ENCODE results near the gene ELL. TPM values are rescaled to one million over a fixed set of nuclear protein-coding genes. Genes with fewer than 3 reads are reported as not detected.

The ELL gene
- total and polyA plus RNA-seq, 2 experiments from 2014 or later = 16.4 to 24.2 TPM

DNA sequence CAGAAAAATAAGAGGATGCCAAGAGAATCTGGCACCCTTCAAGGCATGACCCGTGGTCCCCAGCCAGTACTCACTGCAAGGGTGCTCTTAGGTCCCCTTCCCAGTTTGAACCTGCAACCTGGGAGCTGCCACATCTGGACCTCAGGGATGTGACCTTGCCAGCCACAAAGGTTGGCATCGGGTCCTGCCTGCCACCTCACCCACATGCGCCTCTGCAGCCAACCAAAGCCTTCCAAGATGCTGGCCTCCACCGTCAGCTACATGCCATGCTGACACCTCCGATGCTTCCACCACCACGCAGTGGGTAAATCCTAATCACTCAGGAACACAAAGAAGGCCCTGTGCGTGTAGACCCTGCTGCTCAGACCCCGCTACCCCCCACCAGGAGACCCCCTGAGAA lies 35.1 kb downstream of the ELL start:
- Histone ChIP-seq H3K79me2 (ENCODE audit: insufficient read depth) (peaks cover 100% of the 10 kb centered on the region), H2AFZ (no peak overlapping the region), H3K36me3 (ENCODE audit: low read depth) (no peaks in the 10 kb centered on the region), H3K9ac (peak overlapping the region; percentile 76), H3K4me2 (ENCODE audit: unreplicated experiment) (no peak overlapping the region), H3K4me1 (ENCODE audit: insufficient read depth) (peaks cover 28% of the 10 kb centered on the region), H3K4me3 (no peak overlapping the region), H3K27ac (peak overlapping the region; percentile 77; the same call in 1 of the 2 replicates), H3F3A (ENCODE audit: insufficient read depth) (no peaks in the 10 kb centered on the region; the same call in 1 of the 2 replicates), H3K9me3 (ENCODE audit: low read depth) (no peaks in the 10 kb centered on the region), H3K27me3 (replicated peaks; ENCODE audit: insufficient read depth) (no peaks in the 10 kb centered on the region), H4K20me1 (ENCODE audit: insufficient read depth) (no peaks in the 10 kb centered on the region), H3K9me2 (ENCODE audit: insufficient read depth) (no peaks in the 10 kb centered on the region)
- WGBS, 2 experiments (ENCODE audit: low coverage in 1 of 2, low lambda C conversion rate in 2 of 2, missing lambda C conversion rate in 2 of 2) = 69 to 79% methylated on average over 8 of the region's 8 CpGs
- in situ Hi-C loops (cut with MboI) = no loop called here
- no peak for DNase-seq
- TF ChIP-seq EZH2 (IDR thresholded peaks at IDR 0.05; ENCODE audit: insufficient read depth, poor library complexity, severe bottlenecking) (no peak), EZH2phosphoT487 (IDR thresholded peaks at IDR 0.05; ENCODE audit: insufficient read depth, low read depth) (no peak)

DNA sequence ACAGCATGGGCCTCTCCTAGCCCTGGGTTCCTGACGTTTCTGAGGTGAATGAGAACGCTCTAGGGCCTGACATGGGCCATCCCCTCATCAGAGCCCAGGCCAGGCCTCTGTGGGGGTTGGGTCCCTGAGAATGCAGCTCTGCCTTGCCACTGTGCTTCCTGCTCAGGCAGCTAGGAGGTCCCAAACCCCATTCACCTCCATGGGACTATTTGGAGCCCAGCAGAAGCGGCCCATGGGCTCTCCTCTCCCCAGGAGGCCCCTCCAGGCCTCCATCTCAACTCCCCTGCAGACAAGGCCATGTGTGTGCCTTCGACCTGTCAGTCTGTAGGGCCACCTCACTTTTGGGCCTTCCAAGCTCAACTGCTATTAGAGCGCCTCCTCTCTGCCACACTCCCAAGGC lies 36.9 kb downstream of the ELL start:
- no peak for DNase-seq
- WGBS, 2 experiments (ENCODE audit: low coverage in 1 of 2, low lambda C conversion rate in 2 of 2, missing lambda C conversion rate in 2 of 2) = 88 to 96% methylated on average over 5 of the region's 5 CpGs
- in situ Hi-C loops (cut with MboI) = no loop called here

DNA sequence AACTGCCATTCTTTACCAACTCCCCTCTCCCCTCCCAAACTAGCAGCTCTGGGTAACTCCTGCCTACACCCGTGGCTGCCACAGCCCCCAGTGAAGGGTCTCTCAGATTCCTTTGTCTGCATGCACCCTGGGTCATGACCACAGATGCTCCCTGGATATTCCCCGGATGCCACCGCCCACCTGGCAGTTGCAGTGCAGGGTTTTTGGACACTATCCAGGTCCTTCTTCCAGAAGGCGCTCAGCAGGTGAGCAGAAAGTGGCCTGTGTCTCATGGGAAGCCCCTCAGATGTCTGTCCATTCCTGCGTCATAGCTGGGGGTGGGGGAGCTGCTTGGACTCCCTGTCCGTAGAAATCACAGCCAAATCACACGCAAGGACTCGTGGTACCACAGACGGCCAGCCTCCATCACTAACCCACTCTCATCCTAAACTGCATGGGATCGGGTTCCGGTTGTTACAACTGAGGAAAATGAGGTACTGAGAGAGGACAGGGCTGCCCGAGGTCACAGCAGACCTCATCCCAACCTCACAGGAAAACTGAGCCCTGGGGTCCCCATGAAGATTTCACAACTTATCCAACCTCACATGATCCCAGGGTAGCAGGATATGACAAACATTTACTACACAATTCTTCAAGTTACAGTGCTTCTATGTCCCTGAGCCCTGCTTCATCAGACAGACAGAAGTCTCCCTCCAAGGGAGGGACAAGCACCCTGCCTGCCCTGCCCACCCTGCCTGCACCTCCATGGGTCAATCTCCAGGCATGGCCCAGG lies 38.6 kb downstream of the ELL start:
- no peak overlapping the region for H3K27ac ChIP-seq
- 65 to 72% methylated on average over 12 of the region's 12 CpGs for WGBS, 2 experiments (ENCODE audit: low coverage in 1 of 2, low lambda C conversion rate in 2 of 2, missing lambda C conversion rate in 2 of 2)

More for the DNA sequence above, 36.9 kb downstream of the ELL start:
- no peak overlapping the region for H3K27ac ChIP-seq
- TF ChIP-seq EZH2phosphoT487 (IDR thresholded peaks at IDR 0.05; ENCODE audit: insufficient read depth, low read depth) (no peak), EZH2 (IDR thresholded peaks at IDR 0.05; ENCODE audit: insufficient read depth, poor library complexity, severe bottlenecking) (no peak)
- H3K9ac ChIP-seq = no peak overlapping the region
- peaks cover 11% of the 10 kb centered on the region for H3F3A ChIP-seq (ENCODE audit: insufficient read depth)
- no peaks in the 10 kb centered on the region for H3K27me3 ChIP-seq (replicated peaks; ENCODE audit: insufficient read depth)
- H3K4me3 ChIP-seq = no peak overlapping the region
- H4K20me1 ChIP-seq (ENCODE audit: insufficient read depth) = 0 out of 2 replicates have a peak, but pooled peaks cover 4% of the 10 kb centered on the region
- no peaks in the 10 kb centered on the region for H3K9me3 ChIP-seq (ENCODE audit: low read depth)
- peaks cover 100% of the 10 kb centered on the region for H3K79me2 ChIP-seq (ENCODE audit: insufficient read depth)
- no peaks in the 10 kb centered on the region for H3K36me3 ChIP-seq (ENCODE audit: low read depth)
- no peak overlapping the region for H3K4me2 ChIP-seq (ENCODE audit: unreplicated experiment)
- no peaks in the 10 kb centered on the region for H3K9me2 ChIP-seq (ENCODE audit: insufficient read depth)
- H2AFZ ChIP-seq = no peak overlapping the region
- peaks cover 44% of the 10 kb centered on the region for H3K4me1 ChIP-seq (ENCODE audit: insufficient read depth)

DNA sequence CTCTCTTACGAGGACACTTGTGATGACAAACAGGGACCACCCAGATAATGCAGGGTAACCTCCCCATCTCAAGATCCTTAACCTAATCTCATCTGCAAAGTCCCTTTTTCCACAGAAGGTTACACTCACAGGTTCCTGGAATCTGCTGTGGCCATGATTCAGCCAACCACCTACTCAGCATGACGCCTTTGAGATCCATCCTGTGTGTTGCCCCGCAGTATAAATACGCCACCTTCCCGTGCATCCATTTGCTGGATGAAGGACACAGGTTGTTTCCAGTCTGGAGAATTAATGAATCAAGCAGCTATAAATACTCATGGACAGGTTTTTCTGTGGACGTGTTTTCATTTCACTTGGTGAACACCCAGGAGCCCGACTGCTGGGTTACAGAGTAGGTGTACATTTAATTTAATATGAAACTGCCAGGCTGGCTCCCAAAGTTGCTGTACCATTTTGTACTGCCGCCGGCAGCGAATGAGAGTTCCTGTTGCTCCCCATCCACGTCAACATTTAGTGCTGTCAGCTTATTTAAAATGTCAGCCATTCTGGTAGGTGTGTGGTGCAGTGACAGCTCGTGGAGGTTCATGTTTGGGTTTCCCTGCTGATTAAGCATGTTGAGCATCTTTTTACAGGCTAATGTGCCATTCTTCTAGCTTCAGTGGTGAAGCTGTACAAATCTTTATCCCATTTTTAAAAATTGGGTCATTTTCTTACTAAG lies 40.2 kb downstream of the ELL start:
- H3K36me3 ChIP-seq (ENCODE audit: low read depth) = no peaks in the 10 kb centered on the region
- no peak overlapping the region for H3K9ac ChIP-seq
- H3F3A ChIP-seq (ENCODE audit: insufficient read depth) = peaks cover 20% of the 10 kb centered on the region
- H2AFZ ChIP-seq = no peak overlapping the region
- no peak overlapping the region for H3K4me2 ChIP-seq (ENCODE audit: unreplicated experiment)
- in situ Hi-C loops (cut with MboI) = no loop called here
- TF ChIP-seq EZH2phosphoT487 (IDR thresholded peaks at IDR 0.05; ENCODE audit: insufficient read depth, low read depth) = no peak
- no peak for TF ChIP-seq EZH2 (IDR thresholded peaks at IDR 0.05; ENCODE audit: insufficient read depth, poor library complexity, severe bottlenecking)
- no peak for DNase-seq
- peaks cover 99% of the 10 kb centered on the region for H3K79me2 ChIP-seq (ENCODE audit: insufficient read depth)
- H4K20me1 ChIP-seq (ENCODE audit: insufficient read depth) = 0 out of 2 replicates have a peak, but pooled peaks cover 4% of the 10 kb centered on the region
- 0 out of 2 replicates have a peak overlapping the region, but pooled peaks have one; percentile 87 for H3K27ac ChIP-seq
- no peaks in the 10 kb centered on the region for H3K9me3 ChIP-seq (ENCODE audit: low read depth)
- 89 to 90% methylated on average over 12 of the region's 12 CpGs for WGBS, 2 experiments (ENCODE audit: low coverage in 1 of 2, low lambda C conversion rate in 2 of 2, missing lambda C conversion rate in 2 of 2)
- no peaks in the 10 kb centered on the region for H3K9me2 ChIP-seq (ENCODE audit: insufficient read depth)
- H3K4me3 ChIP-seq = no peak overlapping the region
- peaks cover 51% of the 10 kb centered on the region for H3K4me1 ChIP-seq (ENCODE audit: insufficient read depth)
- H3K27me3 ChIP-seq (replicated peaks; ENCODE audit: insufficient read depth) = no peaks in the 10 kb centered on the region

More for the DNA sequence above, 38.6 kb downstream of the ELL start:
- H3F3A ChIP-seq (ENCODE audit: insufficient read depth) = peaks cover 20% of the 10 kb centered on the region
- in situ Hi-C loops (cut with MboI) = no loop called here
- peaks cover 58% of the 10 kb centered on the region for H3K4me1 ChIP-seq (ENCODE audit: insufficient read depth)
- DNase-seq = no peak
- H3K9me2 ChIP-seq (ENCODE audit: insufficient read depth) = no peaks in the 10 kb centered on the region
- H3K9ac ChIP-seq = no peak overlapping the region
- no peak overlapping the region for H3K4me3 ChIP-seq
- peaks cover 99% of the 10 kb centered on the region for H3K79me2 ChIP-seq (ENCODE audit: insufficient read depth)
- no peak overlapping the region for H3K4me2 ChIP-seq (ENCODE audit: unreplicated experiment)
- no peak overlapping the region for H2AFZ ChIP-seq
- no peaks in the 10 kb centered on the region for H3K9me3 ChIP-seq (ENCODE audit: low read depth)
- H3K36me3 ChIP-seq (ENCODE audit: low read depth) = no peaks in the 10 kb centered on the region
- TF ChIP-seq EZH2phosphoT487 (IDR thresholded peaks at IDR 0.05; ENCODE audit: insufficient read depth, low read depth) (no peak), EZH2 (IDR thresholded peaks at IDR 0.05; ENCODE audit: insufficient read depth, poor library complexity, severe bottlenecking) (no peak)
- H4K20me1 ChIP-seq (ENCODE audit: insufficient read depth) = 0 out of 2 replicates have a peak, but pooled peaks cover 4% of the 10 kb centered on the region
- H3K27me3 ChIP-seq (replicated peaks; ENCODE audit: insufficient read depth) = no peaks in the 10 kb centered on the region

Measured in GM23248 (cell line).